WTC11 (cell line): Measurements from ENCODE around the gene TIMM29. TPM values are rescaled to one million over a fixed set of nuclear protein-coding genes. Genes with fewer than 3 reads are reported as not detected.

Experiments
- ATAC-seq: fragments of 200-7000 bp; cut with Tn5 transposase; 2 replicates; pipeline ENCODE4 v1.10.0; 2021; ENCODE audit warnings: mild to moderate bottlenecking, moderate library complexity
- CTCF ChIA-PET: fragments of 300-600 bp; sonication (Branson Sonifier 250); formaldehyde crosslinking; loops from one replicate; lab custom pipeline; 2021; ENCODE audit warnings: antibody characterized with exemption; lab: Charles Lee
- POLR2A ChIA-PET: fragments of 350-600 bp; sonication (Branson Sonifier 250); formaldehyde crosslinking; loops from one replicate; lab custom pipeline; 2021; ENCODE audit warnings: antibody characterized with exemption; lab: Charles Lee
- DNase-seq: peaks from one replicate; pipeline ENCODE4 v3.0.0; 2021; ENCODE audit warnings: low spot score
- H3K27ac Mint-ChIP-seq: 2 replicates; pipeline ENCODE4 v1.8.0; 2021; ENCODE audit warnings: mixed read lengths
- H3K27me3 Mint-ChIP-seq: 2 replicates; pipeline ENCODE4 v1.8.0; 2021; ENCODE audit warnings: low read depth, mild to moderate bottlenecking, moderate library complexity, mixed read lengths
- H3K36me3 Mint-ChIP-seq: 2 replicates; pipeline ENCODE4 v1.8.0; 2021; ENCODE audit warnings: mixed read lengths
- H3K4me1 Mint-ChIP-seq: 2 replicates; pipeline ENCODE4 v1.8.0; 2022; ENCODE audit warnings: mixed read lengths
- H3K4me3 Mint-ChIP-seq: 2 replicates; pipeline ENCODE4 v1.8.0; 2021; ENCODE audit warnings: mild to moderate bottlenecking, moderate library complexity, mixed read lengths
- H3K9me3 Mint-ChIP-seq: 2 replicates; pipeline ENCODE4 v1.8.0; 2021; ENCODE audit warnings: mixed read lengths
- ATF1 ChIP-seq: sonication (generic); formaldehyde crosslinking; IDR thresholded peaks from 2 replicates; pipeline ENCODE4 v1.8.1; 2023; ENCODE audit warnings: mild to moderate bottlenecking, moderate library complexity, missing genetic modification reagents
- ATF2 ChIP-seq: sonication (generic); formaldehyde crosslinking; IDR thresholded peaks from 2 replicates; pipeline ENCODE4 v1.8.1; 2022; ENCODE audit warnings: low read depth, missing genetic modification reagents, borderline replicate concordance
- ELF4 ChIP-seq: sonication (generic); formaldehyde crosslinking; IDR thresholded peaks from 2 replicates; pipeline ENCODE4 v1.8.1; 2022; ENCODE audit warnings: low read depth, mild to moderate bottlenecking, moderate library complexity, missing genetic modification reagents
- ESRRA ChIP-seq: sonication (generic); formaldehyde crosslinking; IDR thresholded peaks from 2 replicates; pipeline ENCODE4 v1.8.1; 2022; ENCODE audit warnings: mild to moderate bottlenecking, missing genetic modification reagents, borderline replicate concordance
- ETV6 ChIP-seq: sonication (generic); formaldehyde crosslinking; IDR thresholded peaks from 2 replicates; pipeline ENCODE4 v1.8.1; 2022; ENCODE audit warnings: mild to moderate bottlenecking, missing genetic modification reagents
- GABPB1 ChIP-seq: sonication (generic); formaldehyde crosslinking; IDR thresholded peaks from 2 replicates; pipeline ENCODE4 v1.8.1; 2023; ENCODE audit warnings: mild to moderate bottlenecking, missing genetic modification reagents
- HMGA2 ChIP-seq: fragments of 250-450 bp; sonication (Bioruptor Pico); IDR thresholded peaks from 2 replicates; pipeline ENCODE4 v1.4.0; 2021; ENCODE audit warnings: mild to moderate bottlenecking, moderate library complexity
- IRF1 ChIP-seq: sonication (generic); formaldehyde crosslinking; IDR thresholded peaks from 2 replicates; pipeline ENCODE4 v1.8.0; 2023; ENCODE audit warnings: missing genetic modification reagents
- MYBL2 ChIP-seq: sonication (generic); formaldehyde crosslinking; IDR thresholded peaks from 2 replicates; pipeline ENCODE4 v1.8.1; 2023; ENCODE audit warnings: mild to moderate bottlenecking, moderate library complexity, missing genetic modification reagents
- NR2C2 ChIP-seq: sonication (generic); formaldehyde crosslinking; IDR thresholded peaks from 2 replicates; pipeline ENCODE4 v1.8.0; 2022; ENCODE audit warnings: mild to moderate bottlenecking, missing genetic modification reagents
- RELA ChIP-seq: sonication (generic); formaldehyde crosslinking; IDR thresholded peaks from 2 replicates; pipeline ENCODE4 v1.8.1; 2022; ENCODE audit warnings: missing genetic modification reagents, mild to moderate bottlenecking, borderline replicate concordance
- STAT6 ChIP-seq: sonication (generic); formaldehyde crosslinking; conservative IDR thresholded peaks from 2 replicates; pipeline ENCODE4 v1.8.1; 2023; ENCODE audit warnings: mild to moderate bottlenecking, low read depth, missing genetic modification reagents, moderate library complexity
- TP53 ChIP-seq: sonication (generic); formaldehyde crosslinking; IDR thresholded peaks from 2 replicates; pipeline ENCODE4 v1.8.1; 2023; ENCODE audit warnings: mild to moderate bottlenecking, missing genetic modification reagents
- ZMAT4 ChIP-seq: fragments of 250-450 bp; sonication (Bioruptor Pico); IDR thresholded peaks from 2 replicates; pipeline ENCODE4 v1.9.0; 2021; ENCODE audit warnings: mild to moderate bottlenecking
- ZNF317 ChIP-seq: sonication (generic); formaldehyde crosslinking; IDR thresholded peaks from 2 replicates; pipeline ENCODE4 v1.8.1; 2023; ENCODE audit warnings: low read depth, mild to moderate bottlenecking, moderate library complexity, missing genetic modification reagents, borderline replicate concordance
- ZNF423 ChIP-seq: fragments of 250-450 bp; sonication (Bioruptor Pico); IDR thresholded peaks from 2 replicates; pipeline ENCODE4 v2.1.2; 2022; ENCODE audit warnings: mild to moderate bottlenecking, moderate library complexity
- ZNF425 ChIP-seq: fragments of 250-450 bp; sonication (Bioruptor Pico); conservative IDR thresholded peaks from 2 replicates; pipeline ENCODE4 v1.9.0; 2021; ENCODE audit warnings: mild to moderate bottlenecking
- ZNF532 ChIP-seq: fragments of 250-450 bp; sonication (Bioruptor Pico); IDR thresholded peaks from 2 replicates; pipeline ENCODE4 v1.9.0; 2021; ENCODE audit warnings: mild to moderate bottlenecking, borderline replicate concordance
- total RNA-seq: library from RNA; stranded (reverse); gene quantifications from 3 replicates; pipeline ENCODE4 v1.2.3, GENCODE V29; 2021

The TIMM29 gene
- total RNA-seq, 1 experiment from 2014 or later, result 33.8 TPM

- peaks cover 28% of the 10 kb centered on the region for H3K36me3 Mint-ChIP-seq
- H3K4me1 Mint-ChIP-seq, result no peaks in the 10 kb centered on the region
- ATAC-seq (no peak), DNase-seq (no peak)
- no peak overlapping the region for H3K4me3 Mint-ChIP-seq
- H3K27ac Mint-ChIP-seq, result no peak overlapping the region
- H3K9me3 Mint-ChIP-seq, result 0 out of 2 replicates have a peak, but pooled peaks cover under 1% of the 10 kb centered on the region
- no peak for TF ChIP-seq MYBL2 (CRISPR knock-in tag)
- TF ChIP-seq ELF4 (CRISPR knock-in tag), result no peak
- TF ChIP-seq ZMAT4 (CRISPR knock-in tag), result no peak
- no peak for TF ChIP-seq GABPB1 (CRISPR knock-in tag)
- no peak for TF ChIP-seq ZNF532 (CRISPR knock-in tag)
- TF ChIP-seq NR2C2, result no peak
- TF ChIP-seq TP53 (CRISPR knock-in tag), result no peak
- no peak for TF ChIP-seq ZNF423
- no peak for TF ChIP-seq ETV6 (CRISPR knock-in tag)
- no peak for TF ChIP-seq STAT6 (CRISPR knock-in tag)
- TF ChIP-seq ATF1 (CRISPR knock-in tag), result no peak
- no peak for TF ChIP-seq IRF1
- H3K27me3 Mint-ChIP-seq, result no peaks in the 10 kb centered on the region
- CTCF ChIA-PET, result interaction anchor here (1.9 to 2.0 kb wide), 2 partner anchors 36 to 44 kb away, joined by 7 read pairs; no protein-coding TSS in a partner anchor
- POLR2A ChIA-PET, result no interaction called here
These were observed 20.1 kb upstream of the TIMM29 start for GRCh38 chr19:10908380-10908960.

GRCh38 chr19:10911579-10912363 is 16.8 kb upstream of the TIMM29 start:
- Mint-ChIP-seq H3K4me3 (no peak overlapping the region), H3K27ac (no peak overlapping the region), H3K27me3 (no peaks in the 10 kb centered on the region), H3K36me3 (peaks cover 27% of the 10 kb centered on the region), H3K4me1 (no peaks in the 10 kb centered on the region), H3K9me3 (no peaks in the 10 kb centered on the region)
- ChIA-PET CTCF (interaction anchor here (1.2 kb wide), 1 partner anchor 41 kb away, joined by 4 read pairs; no protein-coding TSS in a partner anchor), POLR2A (no interaction called here)
- ATAC-seq, result no peak
- DNase-seq, result no peak
- no peak for TF ChIP-seq ZNF425 (CRISPR knock-in tag)
- TF ChIP-seq RELA (CRISPR knock-in tag), result no peak
- no peak for TF ChIP-seq HMGA2
- TF ChIP-seq ELF4 (CRISPR knock-in tag), result no peak
- no peak for TF ChIP-seq STAT6 (CRISPR knock-in tag)
- TF ChIP-seq ESRRA (CRISPR knock-in tag), result no peak
- no peak for TF ChIP-seq ZNF317 (CRISPR knock-in tag)
- TF ChIP-seq ATF2 (CRISPR knock-in tag), result no peak
